Measurements from ENCODE around the gene RSAD1.

The RSAD1 gene

GRCh38 chr17:50522766-50523165 lies 44.1 kb downstream of the RSAD1 start:
- no peak for DNase-seq

- no peak for DNase-seq
Measured at GRCh38 chr17:50523208-50523607, 44.5 kb downstream of the RSAD1 start.

- no peak for DNase-seq
Measured at GRCh38 chr17:50524838-50525237, 46.2 kb downstream of the RSAD1 start.

GRCh38 chr17:50527155-50527762 lies 48.6 kb downstream of the RSAD1 start:
- no peak for DNase-seq

GRCh38 chr17:50527949-50528474 lies 49.4 kb downstream of the RSAD1 start:
- no peak for DNase-seq

- DNase-seq: no peak
Measured at GRCh38 chr17:50529849-50530248, 51.2 kb downstream of the RSAD1 start.

GRCh38 chr17:50531428-50532025 lies 52.9 kb downstream of the RSAD1 start:
- no peak for DNase-seq

GRCh38 chr17:50532452-50533024 lies 53.9 kb downstream of the RSAD1 start, which contains the start of gene EPN3:
EPN3 (plus strand) TSS chr17:50532735; CDS start chr17:50536557, 3,822 bp downstream.
- no peak for DNase-seq

GRCh38 chr17:50533185-50533584 lies 54.5 kb downstream of the RSAD1 start:
- no peak for DNase-seq

GRCh38 chr17:50533720-50534148 lies 55.1 kb downstream of the RSAD1 start:
- peak in 1 of 2 experiments; percentile 21 for DNase-seq

- DNase-seq: peak; percentile 26 to 34
Measured at GRCh38 chr17:50534222-50534978, 55.7 kb downstream of the RSAD1 start.

GRCh38 chr17:50534979-50535326 lies 56.3 kb downstream of the RSAD1 start:
- no peak for DNase-seq

- no peak for DNase-seq
Measured at GRCh38 chr17:50535407-50535806, 56.7 kb downstream of the RSAD1 start.
